ENCODE data around the gene SLC39A5.
"Not testable (repeated sequence)": the region's sequence is repeated elsewhere in the genome, so short reads cannot be mapped to it uniquely, and the experiment has no call there.

Gene SLC39A5

GRCh38 chr12:56282579-56282978 lies 52.7 kb downstream of the SLC39A5 start:
- no peak for DNase-seq

- not testable (repeated sequence) for DNase-seq
Observed at GRCh38 chr12:56284263-56284662, 54.4 kb downstream of the SLC39A5 start.

GRCh38 chr12:56286044-56286830 lies 56.4 kb downstream of the SLC39A5 start:
- no peak for DNase-seq

All from CD4-positive, alpha-beta T cell treated with Interleukin-4 for 4 hours (primary cell).